G401 (cell line): ENCODE measurements around the gene MAGEB2. TPM values are rescaled to one million over a fixed set of nuclear protein-coding genes. Genes with fewer than 3 reads are reported as not detected.
A peak's percentile ranks its signal among the peaks of the same experiment; 100 is the strongest.
"Not testable (repeated sequence)": the region's sequence is repeated elsewhere in the genome, so short reads cannot be mapped to it uniquely, and the experiment has no call there.

Source experiments
- DNase-seq: peaks from one replicate; pipeline ENCODE4 v3.0.0-alpha.2; 2015; ENCODE audit warnings: low spot score
- in situ Hi-C: cut with HindIII; loops from 2 replicates; pipeline ENCODE4 v1.10.0; 2016; ENCODE audit warnings: low sequenced_read_pairs, mixed read lengths
- total RNA-seq: library from RNA; depleted of rRNA; stranded (reverse); fragments of >200 nt; shearing (Covaris generic); gene quantifications from 2 replicates; pipeline ENCODE4 v1.2.3, GENCODE V29; 2014; rRNA removed

Gene MAGEB2
- total RNA-seq = not detected in 2 replicates

- DNase-seq = no peak
- in situ Hi-C loops = no loop called here
These were observed at the start of gene MAGEB2 for GRCh38 chrX:30215357-30215843. TSS of gene MAGEB2 (plus strand) at chrX:30215563. CDS start at chrX:30218581, 3,018 bp downstream.

- in situ Hi-C loops = no loop called here
These were observed 44.5 kb upstream of the MAGEB2 start for GRCh38 chrX:30170900-30171299.

GRCh38 chrX:30181353-30181752 is 34.0 kb upstream of the MAGEB2 start:
- in situ Hi-C loops = no loop called here
- DNase-seq = no peak

More at GRCh38 chrX:30170900-30171299, 44.5 kb upstream of the MAGEB2 start:
- no peak for DNase-seq

GRCh38 chrX:30183554-30183953 is 31.8 kb upstream of the MAGEB2 start:
- in situ Hi-C loops = no loop called here
- DNase-seq = no peak

GRCh38 chrX:30190426-30190825 is 24.9 kb upstream of the MAGEB2 start:
- DNase-seq = no peak
- in situ Hi-C loops = no loop called here

GRCh38 chrX:30193910-30194309 is 21.5 kb upstream of the MAGEB2 start:
- in situ Hi-C loops, DNase-seq: not testable (repeated sequence)

GRCh38 chrX:30196322-30196721 is 19.0 kb upstream of the MAGEB2 start:
- DNase-seq = peak; percentile 5
- in situ Hi-C loops = no loop called here

GRCh38 chrX:30212172-30212571 is 3.2 kb upstream of the MAGEB2 start:
- in situ Hi-C loops = no loop called here
- no peak for DNase-seq

- DNase-seq = no peak
- in situ Hi-C loops = no loop called here
These were observed 2.1 kb downstream of the MAGEB2 start for GRCh38 chrX:30217465-30217864.

GRCh38 chrX:30219372-30219771 is 4.0 kb downstream of the MAGEB2 start:
- in situ Hi-C loops = no loop called here
- no peak for DNase-seq

- no peak for DNase-seq
- in situ Hi-C loops = no loop called here
These were observed 5.3 kb downstream of the MAGEB2 start for GRCh38 chrX:30220661-30221060.

GRCh38 chrX:30224536-30224935 is 9.2 kb downstream of the MAGEB2 start:
- in situ Hi-C loops = no loop called here
- DNase-seq = no peak

GRCh38 chrX:30228526-30228925 is 13.2 kb downstream of the MAGEB2 start:
- in situ Hi-C loops = no loop called here
- DNase-seq = no peak

- no peak for DNase-seq
- in situ Hi-C loops = no loop called here
These were observed 15.0 kb downstream of the MAGEB2 start, which contains the start of gene MAGEB3 for GRCh38 chrX:30230395-30230794. TSS of gene MAGEB3 (plus strand) at chrX:30230657. CDS start at chrX:30235925, 5,268 bp downstream.

- DNase-seq = no peak
- in situ Hi-C loops = no loop called here
These were observed 26.5 kb downstream of the MAGEB2 start, which contains the start of gene MAGEB4 for GRCh38 chrX:30241724-30242415. TSS of gene MAGEB4 (plus strand) at chrX:30242000. CDS start at chrX:30242136, 136 bp downstream.

- no peak for DNase-seq
- in situ Hi-C loops = no loop called here
These were observed 31.6 kb downstream of the MAGEB2 start, which contains the start of gene MAGEB1 for GRCh38 chrX:30246769-30247489. TSS of gene MAGEB1 (plus strand) at chrX:30247146. CDS start at chrX:30250494, 3,348 bp downstream.

GRCh38 chrX:30248854-30249253 is 33.5 kb downstream of the MAGEB2 start:
- in situ Hi-C loops = no loop called here
- DNase-seq = no peak

GRCh38 chrX:30253257-30253656 is 37.9 kb downstream of the MAGEB2 start:
- in situ Hi-C loops = no loop called here
- DNase-seq = no peak

GRCh38 chrX:30259927-30260326 is 44.6 kb downstream of the MAGEB2 start:
- in situ Hi-C loops = no loop called here
- no peak for DNase-seq

- DNase-seq = no peak
- in situ Hi-C loops = no loop called here
These were observed 45.6 kb downstream of the MAGEB2 start for GRCh38 chrX:30261012-30261411.
